ENCODE data around the gene OR8H3. TPM values are rescaled to one million over a fixed set of nuclear protein-coding genes. Genes with fewer than 3 reads are reported as not detected.

The OR8H3 gene
- total and polyA plus RNA-seq, 2 of the 4 experiments (the other 2 are of a cell fraction) = not detected

DNA sequence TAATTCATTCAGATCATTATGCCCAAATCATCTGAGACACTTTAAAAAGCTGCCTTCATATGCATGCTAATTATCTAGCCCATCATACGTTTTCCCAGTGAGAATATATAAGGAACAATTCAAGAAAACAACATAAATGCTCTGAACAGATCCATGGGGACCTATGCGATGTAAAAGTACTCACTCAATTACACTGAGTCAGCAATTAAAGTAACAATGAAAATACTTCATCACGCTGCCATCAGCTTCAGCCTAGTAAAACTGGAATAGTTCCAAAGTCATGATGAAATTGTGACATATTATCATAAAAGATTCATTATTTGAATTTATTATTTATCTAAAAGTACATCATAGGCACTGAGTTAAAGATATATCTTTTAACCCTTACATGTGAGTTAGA, 41.6 kb downstream of the OR8H3 start:
- 0 out of 2 replicates have a peak, but pooled peaks cover 2% of the 10 kb centered on the region for H3K9me3 ChIP-seq (ENCODE audit: control insufficient read depth, insufficient read depth, low read length)
- H3K4me3 ChIP-seq (ENCODE audit: insufficient read depth, low read depth, low read length) = no peak overlapping the region
- H2BK5ac ChIP-seq (ENCODE audit: low read depth, low read length, poor library complexity, severe bottlenecking) = no peak overlapping the region
- H2AK5ac ChIP-seq (ENCODE audit: low read depth, low read length) = no peak overlapping the region
- H4K20me1 ChIP-seq (ENCODE audit: insufficient read depth, low read length) = no peaks in the 10 kb centered on the region
- no peak overlapping the region for H2BK120ac ChIP-seq (ENCODE audit: low read depth, low read length)
- POLR2A ChIA-PET (ENCODE audit: unreplicated experiment) = no interaction called here
- dilution Hi-C loops (cut with HindIII; ENCODE audit: low sequenced_read_pairs, unreplicated experiment) (no loop called here), intact Hi-C loops (cut with micrococcal nuclease) (no loop called here), in situ Hi-C loops (cut with MboI; ENCODE audit: low sequenced_read_pairs) (loop anchor here (25.0 kb wide), 1 partner anchor 527 kb away; the partner anchor contains the start of genes OR4P4 and OR4S2)
- no peak overlapping the region for H4K91ac ChIP-seq (ENCODE audit: insufficient read depth, low read depth, low read length)
- H2AK9ac ChIP-seq (replicated peaks; ENCODE audit: low read depth, low read length, poor library complexity) = no peak overlapping the region
- H3K79me1 ChIP-seq (ENCODE audit: low read depth in 1 of 2, low read length in 2 of 2) = no peaks in the 10 kb centered on the region
- H4K5ac ChIP-seq (ENCODE audit: low read depth, low read length) = no peak overlapping the region
- H3K4ac ChIP-seq (ENCODE audit: low read depth, low read length) = no peak overlapping the region
- ATAC-seq (ENCODE audit: low read depth) = no peak
- no peaks in the 10 kb centered on the region for H3K36me3 ChIP-seq (ENCODE audit: control insufficient read depth, insufficient read depth, low read length)
- H3K9ac ChIP-seq (ENCODE audit: low read depth, low read length) = no peak overlapping the region
- TF ChIP-seq MAFK (IDR thresholded peaks at IDR 0.05; ENCODE audit: low read depth, low read length) = peak; percentile 95
- TF ChIP-seq, protein P1, sequence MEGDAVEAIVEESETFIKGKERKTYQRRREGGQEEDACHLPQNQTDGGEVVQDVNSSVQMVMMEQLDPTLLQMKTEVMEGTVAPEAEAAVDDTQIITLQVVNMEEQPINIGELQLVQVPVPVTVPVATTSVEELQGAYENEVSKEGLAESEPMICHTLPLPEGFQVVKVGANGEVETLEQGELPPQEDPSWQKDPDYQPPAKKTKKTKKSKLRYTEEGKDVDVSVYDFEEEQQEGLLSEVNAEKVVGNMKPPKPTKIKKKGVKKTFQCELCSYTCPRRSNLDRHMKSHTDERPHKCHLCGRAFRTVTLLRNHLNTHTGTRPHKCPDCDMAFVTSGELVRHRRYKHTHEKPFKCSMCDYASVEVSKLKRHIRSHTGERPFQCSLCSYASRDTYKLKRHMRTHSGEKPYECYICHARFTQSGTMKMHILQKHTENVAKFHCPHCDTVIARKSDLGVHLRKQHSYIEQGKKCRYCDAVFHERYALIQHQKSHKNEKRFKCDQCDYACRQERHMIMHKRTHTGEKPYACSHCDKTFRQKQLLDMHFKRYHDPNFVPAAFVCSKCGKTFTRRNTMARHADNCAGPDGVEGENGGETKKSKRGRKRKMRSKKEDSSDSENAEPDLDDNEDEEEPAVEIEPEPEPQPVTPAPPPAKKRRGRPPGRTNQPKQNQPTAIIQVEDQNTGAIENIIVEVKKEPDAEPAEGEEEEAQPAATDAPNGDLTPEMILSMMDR (conservative IDR thresholded peaks at IDR 0.05; ENCODE audit: low read depth, low read length) = no peak
- no peak overlapping the region for H4K8ac ChIP-seq (ENCODE audit: low read depth in 2 of 2, low read length in 2 of 2)
- no peak overlapping the region for H2BK20ac ChIP-seq (ENCODE audit: low read depth, low read length)
- no peaks in the 10 kb centered on the region for H3K4me1 ChIP-seq (ENCODE audit: control insufficient read depth, insufficient read depth, low read length)
- CTCF ChIA-PET = no interaction called here
- H3K14ac ChIP-seq (replicated peaks; ENCODE audit: low read depth, low read length) = no peak overlapping the region
- H3K56ac ChIP-seq (ENCODE audit: extremely low read depth, insufficient read depth, low read length) = no peak overlapping the region
- BruUV-seq (replicated peaks) = no TSS peak
- H3K4me2 ChIP-seq (ENCODE audit: low read depth, low read length) = no peak overlapping the region
- H2AFZ ChIP-seq (replicated peaks; ENCODE audit: low read length, poor library complexity) = no peak overlapping the region
- no peak overlapping the region for H3K18ac ChIP-seq (ENCODE audit: low read depth, low read length)
- no peaks in the 10 kb centered on the region for H3K9me1 ChIP-seq (ENCODE audit: insufficient read depth, low read length)
- H2BK15ac ChIP-seq (ENCODE audit: low read depth, low read length) = no peak overlapping the region
- no CpG with 5 or more reads among the region's 3 CpGs for WGBS, 2 experiments (ENCODE audit: extremely low coverage in 2 of 2, insufficient read length in 1 of 2)
- H3K27ac ChIP-seq (ENCODE audit: insufficient read depth, low read length) = no peak overlapping the region
- no peak for DNase-seq
- no peaks in the 10 kb centered on the region for H3K27me3 ChIP-seq (ENCODE audit: control insufficient read depth, insufficient read depth, low read length)
- H3K23ac ChIP-seq (ENCODE audit: low read depth, low read length) = no peak overlapping the region
